ENCODE data around the gene PLBD2.

DNA sequence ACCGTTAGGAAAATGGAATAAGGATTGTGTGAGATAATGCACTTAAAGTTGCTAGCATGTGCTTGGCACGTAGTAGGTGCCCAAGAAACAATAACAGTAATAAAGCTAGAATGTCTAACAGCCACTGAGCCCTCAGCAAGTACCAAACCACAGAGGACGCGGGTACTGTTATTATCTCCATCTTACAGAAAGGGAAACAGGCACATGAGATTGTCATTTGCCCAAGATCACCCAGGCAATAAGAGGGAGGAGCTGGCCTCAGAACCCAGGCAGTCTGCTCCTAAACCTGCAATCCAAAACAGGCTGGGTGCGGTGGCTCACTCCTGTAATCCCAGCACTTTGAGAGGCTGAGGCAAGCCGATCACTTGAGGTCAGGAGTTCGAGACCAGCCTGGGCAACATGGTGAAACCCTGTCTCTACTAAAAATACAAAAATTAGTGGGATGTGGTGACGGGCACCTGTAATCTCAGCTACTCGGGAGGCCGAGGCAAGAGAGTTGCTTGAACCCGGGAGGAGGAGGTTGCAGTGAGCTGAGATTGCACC is 50.4 kb downstream of the PLBD2 start:
- TF ChIP-seq, protein P1, sequence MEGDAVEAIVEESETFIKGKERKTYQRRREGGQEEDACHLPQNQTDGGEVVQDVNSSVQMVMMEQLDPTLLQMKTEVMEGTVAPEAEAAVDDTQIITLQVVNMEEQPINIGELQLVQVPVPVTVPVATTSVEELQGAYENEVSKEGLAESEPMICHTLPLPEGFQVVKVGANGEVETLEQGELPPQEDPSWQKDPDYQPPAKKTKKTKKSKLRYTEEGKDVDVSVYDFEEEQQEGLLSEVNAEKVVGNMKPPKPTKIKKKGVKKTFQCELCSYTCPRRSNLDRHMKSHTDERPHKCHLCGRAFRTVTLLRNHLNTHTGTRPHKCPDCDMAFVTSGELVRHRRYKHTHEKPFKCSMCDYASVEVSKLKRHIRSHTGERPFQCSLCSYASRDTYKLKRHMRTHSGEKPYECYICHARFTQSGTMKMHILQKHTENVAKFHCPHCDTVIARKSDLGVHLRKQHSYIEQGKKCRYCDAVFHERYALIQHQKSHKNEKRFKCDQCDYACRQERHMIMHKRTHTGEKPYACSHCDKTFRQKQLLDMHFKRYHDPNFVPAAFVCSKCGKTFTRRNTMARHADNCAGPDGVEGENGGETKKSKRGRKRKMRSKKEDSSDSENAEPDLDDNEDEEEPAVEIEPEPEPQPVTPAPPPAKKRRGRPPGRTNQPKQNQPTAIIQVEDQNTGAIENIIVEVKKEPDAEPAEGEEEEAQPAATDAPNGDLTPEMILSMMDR (conservative IDR thresholded peaks at IDR 0.05), result no peak
- TF ChIP-seq EZH2 (IDR thresholded peaks at IDR 0.05; ENCODE audit: low read depth), result no peak

All from PC-9 (cell line).